GM19043 (cell line): ENCODE results near the gene FAM219A.
"Not testable (repeated sequence)": the region's sequence is repeated elsewhere in the genome, so short reads cannot be mapped to it uniquely, and the experiment has no call there.

Experiments used
- ATAC-seq: cut with Tn5 transposase; IDR thresholded peaks from one replicate; pipeline ENCODE4 v1.9.1; 2021; ENCODE audit warnings: low read depth; ENCODE audit not compliant: unreplicated experiment

FAM219A gene

GRCh38 chr9:34379334-34380033, 78.9 kb downstream of the FAM219A start:
- ATAC-seq = no peak

DNA sequence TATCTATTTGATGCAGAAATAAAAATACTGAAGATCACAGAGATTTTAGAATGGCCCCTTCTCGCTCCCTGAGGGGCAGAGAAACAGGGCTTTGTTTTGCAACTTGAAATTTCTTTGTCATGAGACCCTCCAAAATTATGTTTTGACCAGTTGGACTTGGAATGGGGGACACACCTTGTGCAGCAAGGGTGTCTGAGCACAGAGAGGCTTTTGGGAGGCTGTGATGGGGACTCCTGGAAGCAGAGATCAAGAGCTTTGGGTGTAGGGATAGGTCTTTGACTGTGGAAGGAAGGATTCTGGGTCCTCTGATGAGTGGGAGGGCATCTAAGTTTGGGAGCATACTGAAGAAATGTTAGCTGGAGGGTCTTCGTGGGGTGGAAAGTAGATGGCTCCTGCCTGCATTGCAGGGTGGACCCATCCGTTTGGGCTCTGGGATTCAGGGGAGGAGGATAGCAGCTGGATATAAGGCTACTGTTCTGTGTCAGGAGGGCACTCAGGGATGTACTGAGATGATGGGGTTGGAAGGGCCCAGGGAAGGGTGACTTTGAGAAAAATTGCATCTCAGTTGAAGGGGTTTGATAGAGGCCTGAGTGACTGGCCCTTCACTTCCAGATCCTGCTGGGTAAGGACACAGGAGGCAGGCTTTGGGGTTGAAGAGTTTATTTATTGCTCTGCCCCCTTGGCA, 79.9 kb downstream of the FAM219A start:
- no peak for ATAC-seq

DNA sequence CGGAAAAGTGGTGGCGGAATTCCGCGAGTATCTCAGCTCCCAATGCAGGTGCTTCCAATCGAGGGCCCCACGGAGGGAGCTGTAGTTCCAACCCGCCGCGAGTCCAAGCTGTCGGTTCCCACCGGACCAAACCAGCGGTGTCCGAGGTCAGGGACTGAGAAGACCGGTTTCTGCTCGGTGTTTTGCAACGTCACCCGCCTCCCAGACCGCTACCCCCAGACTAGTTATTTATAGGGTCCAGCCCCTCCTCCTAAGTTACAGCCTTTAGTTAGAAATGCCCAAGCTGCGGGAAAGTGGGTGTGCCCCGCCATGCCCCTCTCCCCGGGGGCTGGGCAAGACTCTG, 81.0 kb downstream of the FAM219A start:
- no peak for ATAC-seq

DNA sequence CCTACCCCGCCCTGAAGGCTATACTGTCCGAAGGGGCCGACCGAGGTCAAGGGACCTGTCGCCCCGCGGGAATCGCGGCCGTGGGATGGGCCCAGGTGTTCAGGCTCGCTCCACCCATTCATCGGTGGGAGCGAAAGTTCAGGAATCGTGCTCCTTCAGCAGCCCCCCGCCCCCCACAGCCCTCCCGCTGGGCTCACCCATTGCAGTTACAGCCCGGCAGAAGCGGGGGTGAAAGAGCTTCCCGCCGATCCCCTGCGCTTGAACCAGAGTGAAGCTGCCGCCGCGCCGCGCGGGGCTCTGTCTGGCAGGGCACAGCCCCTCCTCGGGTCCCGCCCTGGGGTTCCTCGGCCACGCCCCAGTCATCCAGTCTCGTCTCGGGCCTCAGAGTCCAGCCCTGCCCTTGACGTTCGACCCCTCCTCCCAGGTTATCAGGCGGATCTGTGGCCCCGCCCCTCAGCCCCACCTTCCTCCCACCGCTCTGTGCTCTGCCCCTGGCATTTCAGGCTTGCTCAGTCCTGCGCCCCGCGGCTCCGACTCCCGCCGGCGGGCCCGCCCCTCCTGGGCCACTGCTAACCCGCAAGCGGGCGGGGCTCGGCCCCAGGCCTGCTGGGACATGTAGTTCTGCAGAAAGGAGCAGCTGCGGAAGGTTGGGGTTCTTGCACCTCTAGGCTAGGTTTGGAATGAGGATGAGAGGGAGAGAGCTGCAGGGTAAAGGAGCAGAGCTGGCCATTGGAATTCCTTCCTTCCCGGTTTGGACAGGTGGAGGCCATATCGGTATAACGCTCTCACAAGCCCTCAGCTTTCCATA, 81.6 kb downstream of the FAM219A start, which contains the start of gene MYORG:
TSS of gene MYORG (minus strand) at position 303 of the 808 bp plus-strand sequence. CDS start 3,955 bp downstream, outside the sequence.
- ATAC-seq = peak; percentile 72

DNA sequence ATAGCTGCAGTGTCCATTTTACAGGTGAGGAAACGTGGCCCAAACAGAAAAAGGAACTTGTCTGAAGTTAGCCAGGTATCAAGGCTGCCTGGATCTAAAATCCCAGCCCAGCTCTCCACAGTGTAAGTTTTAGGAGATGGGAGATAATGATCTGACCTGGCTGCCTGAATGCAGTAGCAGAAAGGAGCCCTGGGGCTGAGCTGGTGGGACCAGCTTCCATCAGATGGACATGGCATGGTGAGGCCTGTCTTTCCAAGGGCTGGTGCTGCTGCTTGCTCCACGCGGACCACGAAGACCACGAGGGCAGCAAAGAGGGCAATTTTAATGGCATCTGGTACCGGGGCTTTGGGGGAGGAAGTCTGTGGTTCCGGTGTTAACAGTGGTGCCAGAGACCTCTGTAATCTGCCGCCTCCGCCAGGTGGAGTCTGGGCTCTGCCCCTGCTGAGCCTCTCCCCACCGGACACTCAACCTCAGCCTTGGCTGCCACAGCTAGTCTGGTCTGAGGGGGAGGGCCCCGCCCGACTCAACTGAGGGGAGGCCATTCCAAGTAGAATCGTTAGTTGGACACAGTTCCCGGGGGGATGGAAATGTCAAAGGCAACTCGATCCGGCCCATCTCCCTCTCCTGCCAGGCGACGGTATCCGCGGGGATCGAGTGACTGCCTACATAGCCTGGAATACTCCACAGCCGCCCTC, 82.3 kb downstream of the FAM219A start:
- ATAC-seq = no peak

- ATAC-seq = no peak
Observed at GRCh38 chr9:34374905-34375552, 83.3 kb downstream of the FAM219A start.

DNA sequence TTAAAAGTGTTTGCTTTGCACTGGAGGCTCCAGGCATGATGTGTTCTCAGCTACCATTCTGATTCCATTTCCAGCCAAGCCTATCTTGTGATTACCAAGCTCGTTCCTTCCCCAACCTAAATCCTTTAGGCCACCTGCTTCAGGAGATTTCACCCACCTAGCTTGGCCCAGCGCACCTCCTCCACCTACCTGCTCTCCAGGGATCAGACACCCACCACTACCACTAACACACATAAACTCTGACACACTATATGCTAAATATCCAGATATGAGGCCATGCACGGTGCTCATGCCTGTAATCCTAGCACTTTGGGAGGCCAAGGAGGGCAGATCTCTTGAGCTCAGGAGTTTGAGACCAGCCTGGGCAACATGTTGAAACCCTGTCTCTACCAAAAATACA, 84.0 kb downstream of the FAM219A start:
- ATAC-seq = no peak

- no peak for ATAC-seq
Observed at GRCh38 chr9:34373749-34374148, 84.6 kb downstream of the FAM219A start.

DNA sequence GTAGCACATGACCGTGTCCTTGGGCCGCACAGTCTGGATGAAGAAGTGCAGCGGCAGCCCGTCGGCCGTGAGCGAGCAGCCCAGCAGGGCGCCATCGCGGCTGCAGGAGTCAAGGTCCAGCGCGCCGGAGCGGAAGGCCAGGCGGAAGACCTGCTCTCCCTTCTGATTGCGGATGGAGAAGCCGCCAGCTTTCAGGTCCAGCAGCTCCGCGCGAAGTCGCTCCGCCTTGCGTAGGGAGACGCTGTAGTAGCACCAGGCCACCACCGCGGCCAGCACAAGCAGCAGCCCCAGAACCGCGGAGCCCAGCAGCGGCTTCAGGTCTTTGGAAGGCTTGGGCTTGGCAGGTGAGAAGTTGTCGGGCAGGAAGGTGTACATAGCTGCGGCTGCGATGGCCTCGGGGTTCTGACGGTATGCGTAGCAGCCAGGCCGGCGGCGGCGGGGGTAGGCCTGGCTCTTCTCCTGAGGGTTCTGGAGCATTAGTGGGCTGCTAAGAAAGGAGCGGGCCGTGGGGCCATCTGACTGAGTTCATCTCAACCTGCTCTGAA, 85.8 kb downstream of the FAM219A start:
- ATAC-seq = no peak

- no peak for ATAC-seq
Observed at GRCh38 chr9:34371886-34372466, 86.4 kb downstream of the FAM219A start.

DNA sequence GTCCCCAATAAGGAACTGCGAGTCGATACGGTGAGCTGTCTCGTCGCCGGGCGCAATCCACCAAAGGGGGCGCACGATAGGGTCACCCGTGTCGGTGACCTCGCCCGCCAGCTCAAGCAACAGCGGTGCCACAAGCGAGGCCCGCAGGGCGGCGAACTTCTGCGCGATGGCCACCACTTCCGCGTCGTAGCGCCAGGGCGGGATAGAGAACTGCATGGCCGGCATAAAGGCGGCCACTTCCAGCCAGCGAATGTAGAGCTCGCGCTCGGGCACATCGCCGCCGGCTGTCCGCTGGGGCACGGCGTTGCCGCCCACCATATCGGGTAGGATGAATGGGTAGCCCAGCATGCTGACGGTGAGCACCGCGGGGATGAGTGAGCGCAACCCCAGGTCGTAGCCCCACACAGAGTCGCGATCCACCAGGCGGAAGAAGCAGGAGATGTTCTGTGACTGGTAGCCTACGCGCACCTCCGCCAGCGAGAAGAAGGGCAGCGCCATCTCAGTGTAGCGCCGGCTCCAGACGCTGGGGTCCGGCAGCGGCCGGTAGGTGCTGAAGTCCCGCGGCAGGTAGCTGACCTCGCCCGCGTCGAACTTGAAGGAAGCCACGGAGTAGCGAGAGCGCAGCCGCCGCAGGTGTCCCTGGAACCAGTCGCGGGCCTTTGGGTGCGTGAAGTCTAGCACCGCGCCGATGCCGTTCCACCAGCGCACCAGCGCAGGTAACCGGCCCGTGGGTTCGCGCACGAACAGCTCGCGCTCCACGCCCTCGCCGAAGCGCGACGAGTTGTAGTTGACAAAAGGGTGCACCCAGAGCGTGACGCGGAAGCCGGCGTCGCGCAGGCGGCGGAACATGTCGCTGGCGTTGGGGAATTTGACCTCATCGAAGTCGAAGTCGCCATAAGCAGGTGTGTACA, 87.1 kb downstream of the FAM219A start:
- no peak for ATAC-seq

DNA sequence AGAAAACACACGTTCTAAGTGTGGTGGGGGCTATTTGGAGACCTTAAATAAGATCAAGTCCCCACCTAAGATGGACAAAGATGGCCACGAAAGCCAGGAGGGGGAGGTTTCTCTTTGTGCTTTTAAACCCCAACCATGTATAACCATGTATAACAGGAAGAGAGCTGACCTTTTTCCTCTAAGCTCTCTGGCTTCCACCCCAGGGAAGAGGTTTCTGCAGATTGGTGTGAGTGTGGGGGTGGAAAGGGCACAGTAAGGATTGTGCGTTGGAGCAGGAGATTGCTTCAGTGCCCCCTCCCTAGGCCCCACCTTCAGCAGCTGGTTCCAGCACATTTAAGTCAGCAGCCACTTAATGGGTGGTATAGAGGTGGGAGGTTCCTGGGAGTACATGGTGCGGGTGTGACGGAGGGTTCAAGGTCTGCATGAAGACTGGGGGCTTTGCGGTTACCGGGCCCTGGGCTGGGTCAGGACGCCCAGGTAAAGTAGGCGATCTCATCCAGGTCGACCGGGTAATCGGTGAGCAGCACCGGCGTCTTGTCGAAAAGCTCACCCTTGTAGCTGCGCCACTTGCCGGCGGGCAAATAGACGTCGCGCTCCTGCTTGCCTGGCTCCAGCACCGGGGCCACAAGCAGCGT, 87.9 kb downstream of the FAM219A start:
- ATAC-seq = no peak

DNA sequence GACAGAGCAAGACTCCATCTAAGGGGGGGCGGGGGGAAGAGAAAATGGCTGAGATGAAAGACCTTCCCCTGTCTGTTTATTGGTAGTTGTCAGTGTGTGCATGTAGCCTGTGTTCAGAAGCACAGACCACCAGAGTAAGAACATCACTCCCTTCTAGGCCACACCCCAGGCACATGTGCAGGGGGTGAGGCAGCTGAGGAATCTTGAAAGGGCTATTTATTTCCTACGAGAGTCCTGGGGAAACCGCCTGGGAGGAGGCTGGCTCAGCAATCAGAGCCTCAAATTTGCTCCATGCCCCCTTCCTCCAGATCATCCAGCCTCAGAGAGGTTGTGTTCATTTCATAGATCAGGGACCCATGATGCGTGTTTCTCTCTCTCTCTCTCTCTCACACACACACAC, 88.7 kb downstream of the FAM219A start:
- no peak for ATAC-seq

DNA sequence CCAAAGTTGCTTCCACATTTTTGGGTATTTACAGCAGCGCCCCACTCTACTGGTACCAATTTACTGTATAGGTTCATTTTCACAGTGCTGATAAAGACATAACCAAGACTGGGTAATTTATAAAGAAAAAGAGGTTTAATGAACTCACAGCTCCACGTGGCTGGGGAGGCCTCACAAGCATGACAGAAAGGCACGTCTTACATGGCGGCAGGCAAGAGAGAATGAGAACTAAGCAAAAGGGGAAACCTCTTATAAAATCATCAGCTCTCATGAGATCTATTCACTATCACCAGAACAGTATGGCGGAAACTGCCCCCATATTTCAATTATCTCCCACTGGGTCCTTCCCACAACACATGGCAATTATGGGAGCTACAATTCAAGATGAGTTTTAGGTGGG, 89.6 kb downstream of the FAM219A start:
- ATAC-seq = not testable (repeated sequence)

GRCh38 chr9:34367751-34368410, 90.5 kb downstream of the FAM219A start:
- not testable (repeated sequence) for ATAC-seq

DNA sequence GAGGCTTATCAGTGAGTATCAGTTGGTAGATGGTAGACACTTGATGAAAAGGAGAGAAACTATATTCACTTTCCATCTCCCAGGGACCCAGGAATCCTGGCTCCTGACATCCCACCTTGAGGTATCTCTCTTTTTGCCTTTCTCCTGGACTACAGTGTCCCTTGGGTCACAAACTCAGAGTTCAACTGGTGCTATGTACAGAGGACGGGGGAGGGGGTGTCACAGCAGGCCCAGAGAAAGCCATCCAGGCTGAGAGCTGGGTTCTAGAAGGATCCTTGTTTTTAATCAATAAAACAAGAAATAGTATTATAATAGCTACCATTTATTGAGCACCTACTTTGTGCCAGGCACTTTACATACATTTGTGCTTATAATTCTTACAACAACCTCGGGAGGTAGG, 92.0 kb downstream of the FAM219A start:
- no peak for ATAC-seq

DNA sequence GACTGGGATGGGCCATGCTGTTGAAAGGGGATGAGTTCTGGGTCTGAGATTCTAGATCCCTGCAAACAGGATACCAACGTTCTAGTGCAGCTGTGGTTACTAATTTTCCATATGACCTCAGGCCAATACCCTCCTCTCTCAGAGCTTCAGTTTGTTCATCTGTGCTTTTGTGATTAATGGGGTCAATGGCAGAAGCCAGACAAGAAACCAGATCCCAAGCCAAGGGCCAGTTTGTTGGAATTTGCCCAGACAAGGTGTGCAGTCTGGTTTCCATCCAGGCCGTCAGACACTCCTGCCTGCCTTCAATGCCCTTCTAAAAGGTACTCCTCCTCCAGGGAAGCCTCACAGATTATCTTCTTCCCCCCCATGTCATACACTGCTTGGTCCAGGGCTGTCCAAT, 93.1 kb downstream of the FAM219A start:
- ATAC-seq = no peak
